Ecto neural progenitor cell (in vitro differentiated cells): ENCODE results near the gene OR5AR1.
"Not testable (repeated sequence)": the region's sequence is repeated elsewhere in the genome, so short reads cannot be mapped to it uniquely, and the experiment has no call there.

ENCODE experiments used
- DNase-seq: peaks from one replicate; pipeline ENCODE4 v3.0.0-alpha.2; 2018; ENCODE audit warnings: low spot score

Gene OR5AR1

GRCh38 chr11:56663386-56663785 is at the start of gene OR5AR1:
TSS of gene OR5AR1 (plus strand) at chr11:56663686. CDS start at chr11:56663686, 0 bp downstream.
- no peak for DNase-seq

GRCh38 chr11:56624661-56625110 is 38.8 kb upstream of the OR5AR1 start:
- DNase-seq = no peak

- no peak for DNase-seq
Observed at GRCh38 chr11:56625946-56626345, 37.5 kb upstream of the OR5AR1 start.

- DNase-seq = no peak
Observed at GRCh38 chr11:56632329-56632728, 31.2 kb upstream of the OR5AR1 start.

GRCh38 chr11:56636861-56637260 is 26.6 kb upstream of the OR5AR1 start:
- DNase-seq = no peak

GRCh38 chr11:56637500-56637899 is 26.0 kb upstream of the OR5AR1 start:
- DNase-seq = no peak

- no peak for DNase-seq
Observed at GRCh38 chr11:56642339-56642738, 21.1 kb upstream of the OR5AR1 start, which contains the start of gene OR5AP2. TSS of gene OR5AP2 (minus strand) at chr11:56642439. CDS start at chr11:56642439, 0 bp downstream.

GRCh38 chr11:56659755-56660154 is 3.7 kb upstream of the OR5AR1 start:
- no peak for DNase-seq

GRCh38 chr11:56670984-56671383 is 7.5 kb downstream of the OR5AR1 start:
- DNase-seq = no peak

- DNase-seq = no peak
Observed at GRCh38 chr11:56688554-56689100, 25.1 kb downstream of the OR5AR1 start.

- not testable (repeated sequence) for DNase-seq
Observed at GRCh38 chr11:56691179-56691578, 27.7 kb downstream of the OR5AR1 start.

- DNase-seq = no peak
Observed at GRCh38 chr11:56693428-56693827, 29.9 kb downstream of the OR5AR1 start.

GRCh38 chr11:56698795-56699194 is 35.3 kb downstream of the OR5AR1 start, which contains the start of gene OR9G1:
TSS of gene OR9G1 (plus strand) at chr11:56699095. CDS start at chr11:56700388, 1,293 bp downstream.
- no peak for DNase-seq

GRCh38 chr11:56700242-56700913 is 36.9 kb downstream of the OR5AR1 start:
- no peak for DNase-seq

GRCh38 chr11:56700914-56701485 is 37.5 kb downstream of the OR5AR1 start:
- no peak for DNase-seq

GRCh38 chr11:56705784-56706396 is 42.4 kb downstream of the OR5AR1 start:
- no peak for DNase-seq

GRCh38 chr11:56706486-56706885 is 43.0 kb downstream of the OR5AR1 start:
- DNase-seq = no peak

GRCh38 chr11:56714206-56714605 is 50.7 kb downstream of the OR5AR1 start:
- DNase-seq = no peak
